Smooth muscle cell (in vitro differentiated cells): ENCODE measurements around the gene L3MBTL3. TPM values are rescaled to one million over a fixed set of nuclear protein-coding genes. Genes with fewer than 3 reads are reported as not detected.
A peak's percentile ranks its signal among the peaks of the same experiment; 100 is the strongest.

Experiments used
- DNase-seq: peaks from one replicate; lab custom pipeline; 2025; ENCODE audit not compliant: unreplicated experiment; lab: John Stamatoyannopoulos, UW
- H2AFZ ChIP-seq: fragments of 200-600 bp; sonication (generic); 2 replicates; pipeline ENCODE4 v1.6.0; 2016; ENCODE audit warnings: antibody characterized with exemption, low read depth, mild to moderate bottlenecking
- H3F3A ChIP-seq: fragments of 200-600 bp; sonication (generic); 2 replicates; pipeline ENCODE4 v1.6.0; 2017; ENCODE audit warnings: antibody characterized with exemption, low read depth
- H3K27ac ChIP-seq: fragments of 200-600 bp; sonication (generic); 2 replicates; pipeline ENCODE4 v1.5.1; 2016; ENCODE audit warnings: low read depth, mild to moderate bottlenecking
- H3K27me3 ChIP-seq: fragments of 200-600 bp; sonication (generic); 2 replicates; pipeline ENCODE4 v1.6.1; 2016; ENCODE audit warnings: low read depth, mild to moderate bottlenecking
- H3K36me3 ChIP-seq: fragments of 200-600 bp; sonication (generic); 2 replicates; pipeline ENCODE4 v1.5.1; 2016; ENCODE audit warnings: low read depth
- H3K4me1 ChIP-seq: fragments of 200-600 bp; sonication (generic); 2 replicates; pipeline ENCODE4 v1.5.1; 2016; ENCODE audit warnings: low read depth
- H3K4me2 ChIP-seq: fragments of 200-600 bp; sonication (generic); 2 replicates; pipeline ENCODE4 v1.6.0; 2016; ENCODE audit warnings: mild to moderate bottlenecking
- H3K4me3 ChIP-seq: fragments of 200-600 bp; sonication (generic); 2 replicates; pipeline ENCODE4 v1.5.1; 2016; ENCODE audit warnings: mild to moderate bottlenecking
- H3K79me2 ChIP-seq: fragments of 200-600 bp; sonication (generic); 2 replicates; pipeline ENCODE4 v1.6.0; 2016; ENCODE audit warnings: low read depth, mild to moderate bottlenecking
- H3K9ac ChIP-seq: fragments of 200-600 bp; sonication (generic); 2 replicates; pipeline ENCODE4 v1.6.0; 2016; ENCODE audit warnings: low read depth
- H3K9me3 ChIP-seq: fragments of 200-600 bp; sonication (generic); replicated peaks from 2 replicates; pipeline ENCODE4 v1.5.1; 2016; ENCODE audit warnings: low read depth
- H4K20me1 ChIP-seq: fragments of 200-600 bp; sonication (generic); 2 replicates; pipeline ENCODE4 v1.6.0; 2016; ENCODE audit warnings: low read depth
- CTCF ChIP-seq: fragments of 200-600 bp; sonication (generic); IDR thresholded peaks from 2 replicates; pipeline ENCODE4 v1.5.1; 2017; ENCODE audit warnings: borderline replicate concordance, mild to moderate bottlenecking, antibody characterized with exemption; ENCODE audit not compliant: insufficient read depth, poor library complexity, severe bottlenecking
- WGBS: methylation state at CpG from one replicate; pipeline ENCODE4 v1.1.7; 2016; ENCODE audit warnings: low lambda C conversion rate; 5-methylcytosine and 5-hydroxymethylcytosine counted together
- polyA plus RNA-seq: library from polyadenylated mRNA; unstranded; fragments of >200 nt; fragmentation: Nextera tagmentation; extraction: Ambion mirVana; gene quantifications from 2 replicates; pipeline ENCODE4 v1.2.1, GENCODE V29; 2016
- total RNA-seq: library from RNA; depleted of rRNA; stranded (reverse); fragments of >200 nt; gene quantifications from 2 replicates; pipeline ENCODE4 v1.2.3, GENCODE V29; 2014

The L3MBTL3 gene
- total and polyA plus RNA-seq, 2 experiments from 2014 or later, result 5.4 to 14.2 TPM

- Histone ChIP-seq H2AFZ (no peak overlapping the region), H3F3A (peaks cover 7% of the 10 kb centered on the region), H3K79me2 (no peaks in the 10 kb centered on the region), H3K4me2 (peak overlapping the region; percentile 53), H3K4me3 (no peak overlapping the region), H3K36me3 (no peaks in the 10 kb centered on the region), H3K27me3 (no peaks in the 10 kb centered on the region), H4K20me1 (no peaks in the 10 kb centered on the region), H3K9me3 (no peaks in the 10 kb centered on the region), H3K27ac (peak overlapping the region; percentile 66), H3K9ac (no peak overlapping the region), H3K4me1 (peaks cover 5% of the 10 kb centered on the region)
- WGBS, result 63% methylated on average over 1 of the region's 1 CpG
- TF ChIP-seq CTCF, result no peak
- no peak for DNase-seq
These were observed 160.3 kb downstream of the L3MBTL3 start for GRCh38 chr6:130178692-130179091.

- Histone ChIP-seq H3K79me2 (no peaks in the 10 kb centered on the region), H3K4me2 (no peak overlapping the region), H3K9me3 (no peaks in the 10 kb centered on the region), H3K27me3 (no peaks in the 10 kb centered on the region), H3K36me3 (no peaks in the 10 kb centered on the region), H3K4me1 (peaks cover 5% of the 10 kb centered on the region), H2AFZ (no peak overlapping the region), H4K20me1 (no peaks in the 10 kb centered on the region), H3F3A (peaks cover 7% of the 10 kb centered on the region), H3K27ac (no peak overlapping the region), H3K9ac (no peak overlapping the region), H3K4me3 (no peak overlapping the region)
- no peak for DNase-seq
- TF ChIP-seq CTCF, result no peak
These were observed 164.1 kb downstream of the L3MBTL3 start for GRCh38 chr6:130182466-130182865.

- no peaks in the 10 kb centered on the region for H3K36me3 ChIP-seq
- H3K4me2 ChIP-seq, result no peak overlapping the region
- WGBS, result 89% methylated on average over 9 of the region's 9 CpGs
- H3K27ac ChIP-seq, result no peak overlapping the region
- H3K79me2 ChIP-seq, result no peaks in the 10 kb centered on the region
- no peak overlapping the region for H3K9ac ChIP-seq
- H3K4me3 ChIP-seq, result no peak overlapping the region
- peaks cover 5% of the 10 kb centered on the region for H3K4me1 ChIP-seq
- TF ChIP-seq CTCF, result no peak
- H2AFZ ChIP-seq, result no peak overlapping the region
- peaks cover 7% of the 10 kb centered on the region for H3F3A ChIP-seq
- DNase-seq, result no peak
- no peaks in the 10 kb centered on the region for H3K9me3 ChIP-seq
- no peaks in the 10 kb centered on the region for H4K20me1 ChIP-seq
- H3K27me3 ChIP-seq, result no peaks in the 10 kb centered on the region
These were observed 165.2 kb downstream of the L3MBTL3 start for GRCh38 chr6:130183271-130184222.
